BLaER1 treated with 17β-estradiol and CSF1 and Interleukin-3, amounts not matched to agents 10 nM and 100 nM (cell line): ENCODE results near the gene CA5B.
"Not testable (repeated sequence)": the region's sequence is repeated elsewhere in the genome, so short reads cannot be mapped to it uniquely, and the experiment has no call there.

Experiments
- H3K27ac ChIP-seq, 11 experiments: shearing (Covaris generic); formaldehyde crosslinking; 2 replicates each; pipeline ENCODE4 v1.8.1; 2022
- H3K27me3 ChIP-seq, 11 experiments: shearing (Covaris generic); formaldehyde crosslinking; 2 replicates each; pipeline ENCODE4 v1.8.1; 2022
- H3K36me3 ChIP-seq, 11 experiments: shearing (Covaris generic); formaldehyde crosslinking; 2 replicates each; pipeline ENCODE4 v1.8.1; 2022
- H3K4me1 ChIP-seq, 10 experiments: shearing (Covaris generic); formaldehyde crosslinking; 2 replicates each; pipeline ENCODE4 v1.8.1; 2022
- H3K4me2 ChIP-seq, 11 experiments: shearing (Covaris generic); formaldehyde crosslinking; 2 replicates each; pipeline ENCODE4 v1.8.1; 2022
- H3K4me3 ChIP-seq, 10 experiments: shearing (Covaris generic); formaldehyde crosslinking; 2 replicates each; pipeline ENCODE4 v1.8.1; 2022
- H3K9ac ChIP-seq, 11 experiments: shearing (Covaris generic); formaldehyde crosslinking; 2 replicates each; pipeline ENCODE4 v1.8.1; 2022
- H3K9me3 ChIP-seq, 11 experiments: shearing (Covaris generic); formaldehyde crosslinking; replicated peaks in 1 of 11; 2 replicates each; pipeline ENCODE4 v1.8.1; 2022
- H4K20me1 ChIP-seq, 11 experiments: shearing (Covaris generic); formaldehyde crosslinking; 2 replicates each; pipeline ENCODE4 v1.8.1; 2022
- Cebpa-rat ChIP-seq, 11 experiments: shearing (Covaris generic); IDR thresholded peaks; 2 replicates each; pipeline ENCODE4 v1.8.1; 2022

The CA5B gene

GRCh38 chrX:15718283-15718970, 19.6 kb upstream of the CA5B start:
- Histone ChIP-seq H4K20me1 (peaks cover 0 to 14% (median 0%) of the 10 kb centered on the region in 11 experiments; a peak in 6 of 22 replicates), H3K4me3 (no peak overlapping the region), H3K36me3 (peaks cover 0 to 5% (median 0%) of the 10 kb centered on the region in 11 experiments; a peak in 3 of 22 replicates), H3K9me3 (no peaks in the 10 kb centered on the region), H3K4me1 (no peaks in the 10 kb centered on the region), H3K4me2 (no peak overlapping the region), H3K27me3 (peaks cover 0 to 34% (median 21%) of the 10 kb centered on the region in 11 experiments; a peak in 14 of 22 replicates), H3K27ac (no peak overlapping the region), H3K9ac (no peak overlapping the region)
- no peak for TF ChIP-seq Cebpa-rat (IDR thresholded peaks at IDR 0.05)

GRCh38 chrX:15719324-15719968, 18.6 kb upstream of the CA5B start:
- H3K4me2 ChIP-seq, result no peak overlapping the region
- peaks cover 0 to 10% (median 0%) of the 10 kb centered on the region in 11 experiments; a peak in 4 of 22 replicates for H4K20me1 ChIP-seq
- H3K27ac ChIP-seq, result no peak overlapping the region
- H3K9ac ChIP-seq, result no peak overlapping the region
- peaks cover 0 to 30% (median 18%) of the 10 kb centered on the region in 11 experiments; a peak in 14 of 22 replicates for H3K27me3 ChIP-seq
- no peak for TF ChIP-seq Cebpa-rat (IDR thresholded peaks at IDR 0.05)
- H3K36me3 ChIP-seq, result peaks cover 0 to 3% (median 0%) of the 10 kb centered on the region in 11 experiments; a peak in 3 of 22 replicates
- H3K9me3 ChIP-seq, result no peaks in the 10 kb centered on the region
- H3K4me1 ChIP-seq, result no peaks in the 10 kb centered on the region
- no peak overlapping the region for H3K4me3 ChIP-seq

DNA sequence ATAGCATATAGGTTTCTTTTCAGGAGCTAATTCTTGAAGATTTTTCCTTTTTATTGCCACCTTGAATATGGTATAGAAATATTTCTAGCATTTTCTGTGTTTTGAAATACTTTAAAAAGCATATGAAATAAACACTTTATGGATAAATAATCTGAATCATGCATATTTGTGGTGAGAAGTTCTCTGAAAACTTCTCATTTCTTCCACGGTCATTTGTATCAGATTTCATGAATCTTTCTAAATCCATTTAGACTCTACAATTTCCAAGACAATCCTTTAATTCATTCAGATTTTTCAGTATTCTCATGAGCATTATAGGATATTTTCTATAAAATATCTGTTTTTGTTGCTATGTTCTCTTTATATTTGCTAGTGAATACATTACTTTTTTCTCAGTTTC, 16.2 kb upstream of the CA5B start:
- Histone ChIP-seq H4K20me1 (peaks cover 0 to 6% (median 0%) of the 10 kb centered on the region in 11 experiments; a peak in 3 of 22 replicates), H3K4me2 (no peak overlapping the region), H3K4me3 (no peak overlapping the region), H3K27ac (no peak overlapping the region), H3K9me3 (no peaks in the 10 kb centered on the region), H3K27me3 (peaks cover 0 to 21% (median 11%) of the 10 kb centered on the region in 11 experiments; a peak in 11 of 22 replicates), H3K9ac (no peak overlapping the region), H3K4me1 (no peaks in the 10 kb centered on the region), H3K36me3 (peaks cover 0 to 4% (median 0%) of the 10 kb centered on the region in 11 experiments; a peak in 2 of 22 replicates)
- TF ChIP-seq Cebpa-rat (IDR thresholded peaks at IDR 0.05), result no peak

DNA sequence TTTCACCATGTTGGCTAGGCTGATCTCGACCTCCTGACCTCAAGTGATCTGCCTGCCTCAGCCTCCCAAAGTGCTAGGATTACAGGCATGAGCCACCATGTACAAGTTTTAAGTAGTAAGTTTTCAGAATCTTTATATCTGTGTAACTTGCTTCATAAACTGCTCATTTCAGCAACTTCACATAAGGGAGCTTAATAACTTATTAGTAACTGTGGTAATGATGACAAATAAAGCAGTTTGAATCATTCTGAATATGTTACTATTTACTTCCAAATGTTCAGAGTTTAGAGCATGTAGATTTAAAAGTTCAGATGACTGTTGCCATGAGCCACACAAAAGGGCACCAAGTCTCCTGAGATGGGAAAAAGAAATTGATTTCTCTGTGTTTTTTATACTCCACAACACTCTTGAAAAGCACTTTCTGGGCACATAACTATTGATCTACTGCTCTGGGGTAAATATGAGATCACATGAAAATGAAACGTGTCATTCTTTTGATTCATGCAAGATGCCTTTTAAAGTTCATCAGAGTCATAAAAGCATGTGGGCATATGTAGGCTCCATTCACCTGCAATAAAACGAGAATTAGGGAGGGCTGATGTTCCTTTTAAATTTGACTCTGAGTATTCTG, 14.1 kb upstream of the CA5B start:
- Histone ChIP-seq H4K20me1 (peaks cover 0 to 6% (median 0%) of the 10 kb centered on the region in 11 experiments; a peak in 2 of 22 replicates), H3K4me3 (no peak overlapping the region), H3K27ac (no peak overlapping the region), H3K9me3 (peaks cover 0 to 11% (median 0%) of the 10 kb centered on the region in 11 experiments; a peak in 14 of 22 replicates), H3K27me3 (peaks cover 0 to 13% (median 4%) of the 10 kb centered on the region in 11 experiments; a peak in 10 of 22 replicates), H3K4me1 (no peaks in the 10 kb centered on the region), H3K36me3 (peaks cover 0 to 7% (median 0%) of the 10 kb centered on the region in 11 experiments; a peak in 1 of 22 replicates), H3K4me2 (no peak overlapping the region), H3K9ac (no peak overlapping the region)
- no peak for TF ChIP-seq Cebpa-rat (IDR thresholded peaks at IDR 0.05)

GRCh38 chrX:15724911-15725310, 13.2 kb upstream of the CA5B start:
- Histone ChIP-seq H3K27me3 (peaks cover 0 to 10% (median 0%) of the 10 kb centered on the region in 11 experiments; a peak in 7 of 22 replicates), H3K9ac (no peak overlapping the region), H3K27ac (no peak overlapping the region), H3K36me3 (peaks cover 0 to 10% (median 0%) of the 10 kb centered on the region in 11 experiments; a peak in 5 of 22 replicates), H4K20me1 (peaks cover 0 to 6% (median 0%) of the 10 kb centered on the region in 11 experiments; a peak in 2 of 22 replicates), H3K9me3 (peaks cover 0 to 18% (median 5%) of the 10 kb centered on the region in 11 experiments; a peak in 18 of 22 replicates), H3K4me1 (no peaks in the 10 kb centered on the region), H3K4me3 (no peak overlapping the region), H3K4me2 (no peak overlapping the region)
- no peak for TF ChIP-seq Cebpa-rat (IDR thresholded peaks at IDR 0.05)

DNA sequence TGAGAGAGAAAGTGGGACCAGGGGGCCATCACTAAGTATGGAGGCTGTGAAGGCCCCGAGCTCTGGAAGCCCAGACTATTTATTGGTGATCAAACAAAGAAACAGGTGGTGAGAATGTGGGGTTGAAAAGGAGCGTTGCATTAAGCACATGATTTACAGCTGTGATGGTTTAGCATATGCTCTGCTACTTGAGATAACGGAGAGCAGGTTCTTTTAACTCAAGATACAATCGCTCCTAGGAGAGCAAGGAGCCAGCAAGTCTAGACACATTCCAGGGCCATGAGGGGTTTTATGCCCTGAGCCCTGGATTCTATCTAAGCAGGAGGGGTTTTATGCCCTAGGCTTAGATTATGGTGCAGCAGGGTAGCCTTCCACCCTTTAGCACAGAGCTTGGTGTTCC, 6.7 kb upstream of the CA5B start:
- not testable (repeated sequence) for H3K9ac ChIP-seq, H3K4me2 ChIP-seq, H3K4me1 ChIP-seq, H3K4me3 ChIP-seq, H3K27ac ChIP-seq
- Histone ChIP-seq H3K36me3 (peaks cover 4 to 23% (median 17%) of the 10 kb centered on the region in 11 experiments; a peak in 12 of 22 replicates), H3K9me3 (peaks cover 18 to 36% (median 26%) of the 10 kb centered on the region in 11 experiments), H3K27me3 (peaks cover 0 to 29% (median 1%) of the 10 kb centered on the region in 11 experiments; a peak in 9 of 22 replicates), H4K20me1 (peaks cover 0 to 10% (median 0%) of the 10 kb centered on the region in 11 experiments; a peak in 2 of 22 replicates)

DNA sequence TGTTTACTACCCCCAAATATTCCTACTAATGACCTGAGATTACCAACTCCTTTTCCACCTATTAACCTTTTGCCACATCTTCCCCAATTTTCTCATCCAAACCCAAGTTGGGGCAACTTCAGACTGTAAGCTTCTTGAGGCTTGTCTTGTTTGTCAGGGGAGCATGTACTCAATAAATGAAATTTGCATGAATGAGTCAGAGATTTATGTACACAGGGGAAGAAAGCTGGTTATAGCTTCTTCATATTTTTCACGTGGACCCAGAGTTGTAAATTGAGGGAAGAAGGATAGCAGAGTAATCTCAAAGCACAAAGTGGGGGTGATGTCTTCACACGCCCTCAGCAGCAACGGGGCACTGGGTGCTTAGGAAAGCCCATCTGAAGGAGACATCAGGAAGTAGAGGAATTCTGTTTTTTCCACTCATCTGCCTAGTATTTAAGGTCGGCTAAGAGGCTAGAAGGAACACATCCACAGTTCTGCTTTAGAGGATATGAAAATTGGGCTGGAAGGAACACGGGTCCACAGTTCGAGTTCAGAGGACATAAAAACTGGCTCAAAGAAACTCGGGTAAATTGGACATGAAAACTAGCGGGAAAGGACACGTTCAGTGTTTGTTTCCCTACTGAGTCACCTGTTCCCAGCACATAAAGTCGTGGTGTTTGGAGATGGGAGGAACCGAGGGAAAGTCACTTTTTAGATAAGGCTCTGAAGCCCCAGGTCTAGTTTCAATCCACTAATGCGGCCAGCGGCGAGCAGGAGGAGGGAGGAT, 696 bp upstream of the CA5B start:
- peak overlapping the region in 9 of 10 experiments; percentile 52 to 72 (median 58); a peak in 17 of 20 replicates for H3K4me3 ChIP-seq
- H3K27ac ChIP-seq, result peak overlapping the region in 3 of 11 experiments; percentile 55 to 69 (median 63); a peak in 6 of 22 replicates
- TF ChIP-seq Cebpa-rat (IDR thresholded peaks at IDR 0.05), result no peak
- H3K27me3 ChIP-seq, result peaks cover 17 to 46% (median 42%) of the 10 kb centered on the region in 11 experiments; a peak in 21 of 22 replicates
- peak overlapping the region; percentile 51 to 92 (median 86) for H3K4me2 ChIP-seq
- H4K20me1 ChIP-seq, result peaks cover 0 to 35% (median 16%) of the 10 kb centered on the region in 11 experiments; a peak in 13 of 22 replicates
- H3K36me3 ChIP-seq, result 0 out of 22 replicates have a peak, but pooled peaks cover 0 to 4% (median 0%) of the 10 kb centered on the region in 11 experiments
- peak overlapping the region in 8 of 11 experiments; percentile 18 to 67 (median 50); a peak in 12 of 22 replicates for H3K9ac ChIP-seq
- no peaks in the 10 kb centered on the region for H3K9me3 ChIP-seq
- H3K4me1 ChIP-seq, result peaks cover 5 to 17% (median 10%) of the 10 kb centered on the region in 10 experiments; a peak in 14 of 20 replicates

DNA sequence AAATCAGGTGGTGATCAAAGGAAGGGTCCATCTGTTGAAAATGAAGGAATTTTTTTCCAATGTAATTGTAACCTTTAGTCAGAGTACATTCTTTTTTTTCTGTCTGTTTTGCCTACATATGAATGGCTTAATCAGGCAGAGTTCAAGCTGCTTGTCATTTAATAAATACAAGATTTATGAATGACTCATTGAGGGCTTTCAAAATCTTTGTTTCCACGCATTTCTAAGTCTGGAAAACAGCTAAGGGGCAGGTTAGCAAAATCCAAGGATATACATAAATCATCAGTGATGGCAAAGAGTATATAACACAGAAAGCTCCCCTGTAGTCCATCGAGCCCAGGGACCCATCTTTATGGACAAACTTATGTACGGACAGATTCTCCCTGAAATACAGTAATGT, 1.8 kb downstream of the CA5B start:
- no peak overlapping the region for H3K4me2 ChIP-seq
- no peaks in the 10 kb centered on the region; a peak in 1 of 22 replicates for H3K9me3 ChIP-seq
- H3K27me3 ChIP-seq, result peaks cover 17 to 52% (median 43%) of the 10 kb centered on the region in 11 experiments; a peak in 21 of 22 replicates
- H3K4me3 ChIP-seq, result no peak overlapping the region
- no peak for TF ChIP-seq Cebpa-rat (IDR thresholded peaks at IDR 0.05)
- peaks cover 5 to 17% (median 10%) of the 10 kb centered on the region in 10 experiments; a peak in 14 of 20 replicates for H3K4me1 ChIP-seq
- H3K36me3 ChIP-seq, result 0 out of 22 replicates have a peak, but pooled peaks cover 0 to 7% (median 0%) of the 10 kb centered on the region in 11 experiments
- no peak overlapping the region for H3K27ac ChIP-seq
- peaks cover 0 to 35% (median 16%) of the 10 kb centered on the region in 11 experiments; a peak in 13 of 22 replicates for H4K20me1 ChIP-seq
- H3K9ac ChIP-seq, result no peak overlapping the region
